Pons (tissue), 1 donor: ENCODE measurements around the gene TNFRSF9.
"Not testable (repeated sequence)": the region's sequence is repeated elsewhere in the genome, so short reads cannot be mapped to it uniquely, and the experiment has no call there.

ENCODE experiments used
- DNase-seq: peaks from one replicate; pipeline ENCODE4 v3.0.0-alpha.2; 2016; ENCODE audit warnings: low spot score

The TNFRSF9 gene

DNA sequence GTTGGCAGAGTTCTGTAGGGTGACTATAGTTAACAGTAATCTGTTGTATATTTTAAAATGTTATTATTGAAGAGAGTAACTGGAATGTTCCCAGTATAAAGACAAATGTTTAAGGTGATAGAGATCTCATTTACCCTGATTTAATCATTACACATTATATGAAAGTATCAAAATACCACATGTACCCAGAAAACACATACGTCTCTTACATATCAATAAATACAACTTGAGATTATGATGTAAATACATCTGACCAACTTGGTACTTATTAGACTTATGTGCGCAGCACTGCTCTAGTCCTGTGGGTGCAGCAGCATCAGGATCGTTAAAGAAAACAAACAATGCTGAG, 20.2 kb upstream of the TNFRSF9 start:
- no peak for DNase-seq

DNA sequence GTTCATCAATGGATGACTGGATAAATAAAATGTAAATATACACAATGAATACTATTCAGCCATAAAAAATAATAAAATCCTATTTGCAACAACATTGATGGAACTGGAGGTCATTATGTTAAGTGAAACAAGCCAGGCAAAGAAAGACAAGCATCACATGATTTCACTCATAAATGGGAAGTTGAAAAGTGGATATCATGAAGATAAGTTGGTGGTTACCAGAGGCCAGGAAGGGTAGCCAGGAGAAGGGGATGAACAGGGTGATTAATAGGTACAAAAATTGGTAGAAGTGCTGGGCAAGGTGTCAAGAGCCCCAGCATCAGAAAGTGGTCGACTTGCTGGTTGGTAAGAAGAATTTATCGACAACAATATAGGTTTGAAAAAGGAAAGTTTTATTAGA, 19.5 kb upstream of the TNFRSF9 start:
- no peak for DNase-seq

DNA sequence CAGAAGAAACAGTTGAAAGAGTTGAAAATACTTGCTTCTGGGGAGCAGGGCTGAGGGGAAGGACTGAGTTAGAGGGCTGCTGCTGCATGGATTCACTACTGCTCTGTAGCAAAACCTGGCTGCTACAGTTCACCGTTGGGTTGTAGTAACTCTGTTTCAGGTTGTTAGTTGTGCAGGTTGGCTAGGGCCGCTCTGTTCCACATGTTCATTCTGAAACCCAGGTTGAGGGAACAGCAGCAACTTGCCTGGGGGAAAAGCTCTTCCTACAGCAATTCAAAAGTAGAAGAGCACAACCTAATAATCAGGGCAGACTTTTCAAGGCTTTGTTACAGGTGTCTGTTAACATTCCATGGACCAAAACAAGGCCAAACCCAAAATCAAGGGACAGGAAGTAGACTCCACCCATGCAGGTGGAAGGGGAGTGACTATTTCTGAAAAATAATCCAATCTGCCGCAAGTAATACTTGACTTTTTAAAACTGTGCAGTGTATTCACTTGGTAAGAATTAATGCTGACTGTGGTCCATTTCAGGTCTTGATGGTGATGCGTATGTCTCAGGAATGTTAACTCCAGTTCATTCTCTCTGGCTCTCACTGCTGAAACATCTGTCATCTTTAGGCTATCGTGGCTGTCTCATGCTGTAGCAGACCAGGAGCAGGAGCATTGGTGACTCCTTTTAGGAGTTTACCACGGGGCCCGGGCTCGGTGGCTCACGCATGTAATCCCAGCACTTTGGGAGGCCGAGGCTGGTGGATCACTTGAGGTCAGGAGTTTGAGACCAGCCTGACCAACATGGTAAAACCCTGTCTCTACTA, 15.8 kb upstream of the TNFRSF9 start:
- DNase-seq, result no peak

DNA sequence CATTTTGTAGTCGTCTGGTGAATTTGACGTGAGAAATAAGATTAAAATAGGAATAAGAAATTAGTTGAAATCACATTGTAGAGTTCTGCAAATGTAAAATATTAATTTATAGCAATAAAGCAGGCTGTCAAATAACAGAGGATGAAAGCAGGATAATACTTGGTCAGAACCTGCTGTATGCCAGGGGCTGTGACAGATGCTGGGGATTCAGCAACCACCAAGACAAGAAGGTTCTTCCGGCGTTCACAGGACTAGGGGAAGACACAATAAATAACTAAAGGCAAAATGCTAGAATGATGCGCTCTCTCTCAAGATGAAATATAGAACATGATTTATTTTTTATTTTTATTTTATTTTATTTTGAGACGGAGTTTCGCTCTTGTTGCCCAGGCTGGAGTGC, 14.0 kb upstream of the TNFRSF9 start:
- no peak for DNase-seq

DNA sequence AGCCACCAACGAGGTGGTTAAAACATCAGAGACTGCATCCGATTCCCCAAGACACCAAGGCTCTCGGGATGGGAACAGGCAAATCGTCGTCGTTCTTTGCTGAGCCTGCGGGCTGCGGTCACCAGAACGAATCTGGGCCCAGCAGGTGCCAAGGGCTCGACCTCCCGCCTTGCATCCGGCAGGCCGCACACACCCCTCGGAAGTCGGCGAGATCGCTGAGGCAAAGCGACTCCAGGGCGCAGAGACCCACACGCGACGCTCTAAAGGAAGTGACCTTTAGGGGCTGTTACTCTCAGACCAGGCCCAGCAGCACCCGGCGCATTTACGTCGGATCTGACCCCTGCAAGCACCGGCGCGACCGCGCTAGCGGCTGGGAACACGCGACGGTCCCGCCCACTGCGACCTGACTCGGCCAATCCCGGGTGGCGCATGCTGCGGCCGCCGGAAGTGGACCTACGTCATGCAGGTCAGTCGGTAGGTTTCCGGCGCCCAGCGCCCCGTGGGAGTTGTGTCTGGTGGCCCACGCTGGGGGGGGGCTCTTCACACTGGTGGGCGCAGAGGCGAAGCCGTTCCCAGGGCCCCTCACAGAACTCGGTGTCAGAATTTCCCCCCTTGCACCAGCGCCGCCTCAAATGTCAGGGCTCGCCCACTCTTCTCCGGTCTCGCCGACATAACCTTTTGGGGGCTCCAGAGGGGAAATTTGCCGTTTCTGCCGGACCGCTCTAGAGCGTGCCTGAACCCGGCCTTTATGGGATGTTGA, 13.4 kb upstream of the TNFRSF9 start:
- DNase-seq, result peak; percentile 95

DNA sequence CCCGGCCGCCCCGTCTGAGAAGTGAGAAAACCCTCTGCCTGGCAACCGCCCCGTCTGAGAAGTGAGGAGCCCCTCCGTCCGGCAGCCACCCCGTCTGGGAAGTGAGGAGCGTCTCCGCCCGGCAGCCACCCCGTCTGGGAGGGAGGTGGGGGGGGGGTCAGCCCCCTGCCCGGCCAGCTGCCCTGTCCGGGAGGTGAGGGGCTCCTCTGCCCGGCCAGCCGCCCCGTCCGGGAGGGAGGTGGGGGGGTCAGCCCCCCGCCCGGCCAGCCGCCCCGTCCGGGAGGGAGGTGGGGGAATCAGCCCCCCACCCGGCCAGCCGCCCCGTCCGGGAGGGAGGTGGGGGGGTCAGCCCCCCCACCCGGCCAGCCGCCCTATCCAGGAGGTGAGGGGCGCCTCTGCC, 12.2 kb upstream of the TNFRSF9 start:
- DNase-seq, result not testable (repeated sequence)

DNA sequence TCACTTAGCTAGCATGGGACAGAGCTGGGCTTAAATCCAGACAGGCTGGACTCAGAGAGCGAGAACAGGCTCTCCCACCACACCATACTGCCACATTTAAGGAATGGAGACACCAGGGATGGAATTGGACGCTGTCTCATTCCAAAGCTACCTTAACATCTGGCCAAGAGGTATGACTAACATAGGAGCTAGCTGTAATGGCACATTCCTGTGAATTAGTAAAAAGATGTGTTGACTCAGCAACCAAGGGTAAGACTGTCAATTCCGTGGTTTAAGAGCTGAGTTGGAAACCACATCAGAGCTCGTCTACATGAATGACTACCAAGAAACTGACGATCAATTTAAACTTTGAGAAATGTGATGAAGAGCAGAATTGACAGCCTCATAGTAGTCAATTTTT, 8.3 kb upstream of the TNFRSF9 start:
- DNase-seq, result no peak

DNA sequence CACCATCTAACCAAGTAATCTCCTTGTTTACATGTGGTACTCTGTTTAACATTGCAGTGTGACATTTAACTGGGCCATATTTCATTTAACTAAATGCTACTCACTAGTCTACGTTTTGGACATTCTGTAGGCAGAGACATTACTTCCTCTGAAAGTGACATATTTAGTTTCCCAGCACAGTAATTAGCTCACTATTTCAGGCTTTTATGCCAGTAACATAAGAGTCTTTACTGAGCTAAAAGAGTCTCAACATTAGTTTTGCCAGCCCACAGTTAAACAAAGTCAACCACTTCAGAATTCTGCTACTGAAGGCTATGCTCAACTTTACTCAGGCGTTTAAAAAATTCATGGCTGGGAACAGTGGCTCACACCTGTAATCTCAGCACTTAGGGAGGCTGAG, 2.6 kb upstream of the TNFRSF9 start:
- DNase-seq, result no peak

DNA sequence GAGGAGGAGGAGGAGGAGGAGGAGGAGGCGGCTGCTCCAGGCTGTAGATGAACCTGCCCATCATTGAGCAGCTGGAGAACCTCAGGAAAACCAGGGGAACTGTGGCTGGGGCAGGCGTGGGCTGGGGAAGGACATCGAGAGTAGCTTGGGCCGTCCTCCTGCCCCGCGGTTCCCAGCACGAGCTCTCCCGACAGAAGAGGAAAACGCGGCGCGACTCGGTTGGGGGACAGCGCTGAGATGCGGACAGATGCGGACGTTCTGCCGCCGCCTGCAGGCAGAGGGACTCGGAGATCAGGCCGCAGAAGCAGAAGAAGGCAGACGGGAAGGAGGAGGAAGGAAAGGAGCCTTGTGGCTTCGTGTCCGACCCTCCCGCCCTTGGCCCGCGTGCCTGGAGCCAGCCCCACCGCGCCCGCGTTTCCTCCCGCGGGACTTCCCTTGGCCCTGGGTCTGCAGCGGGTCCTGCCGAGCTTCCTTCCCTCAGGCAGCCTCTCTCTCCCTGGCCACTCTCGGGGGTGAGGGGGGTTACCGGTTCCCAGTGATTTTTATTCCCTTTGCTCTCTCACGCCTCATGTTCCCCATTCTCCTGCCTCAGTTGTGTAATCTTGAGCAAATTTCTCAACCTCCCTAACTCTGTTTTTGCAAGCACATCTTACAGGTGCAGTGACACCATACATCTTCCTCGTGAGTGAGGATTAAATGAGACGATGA, 1.7 kb upstream of the TNFRSF9 start:
- no peak for DNase-seq

DNA sequence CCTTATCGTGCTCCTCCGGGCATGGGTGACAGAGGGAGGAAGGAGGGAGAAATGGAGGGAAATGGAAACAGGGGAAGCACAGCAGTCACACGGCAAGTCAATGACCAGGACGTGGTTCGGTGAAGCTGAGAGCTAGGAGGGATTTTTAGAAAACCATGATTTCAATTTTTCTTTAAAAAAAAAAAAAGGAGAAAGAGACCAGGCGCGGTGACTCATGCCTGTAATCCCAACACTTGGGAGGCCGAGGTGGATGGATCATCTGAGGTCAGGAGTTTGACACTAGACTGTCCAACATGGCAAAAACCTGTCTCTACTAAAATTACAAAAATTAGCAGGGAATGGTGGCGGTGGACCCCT, 776 bp upstream of the TNFRSF9 start:
- no peak for DNase-seq

DNA sequence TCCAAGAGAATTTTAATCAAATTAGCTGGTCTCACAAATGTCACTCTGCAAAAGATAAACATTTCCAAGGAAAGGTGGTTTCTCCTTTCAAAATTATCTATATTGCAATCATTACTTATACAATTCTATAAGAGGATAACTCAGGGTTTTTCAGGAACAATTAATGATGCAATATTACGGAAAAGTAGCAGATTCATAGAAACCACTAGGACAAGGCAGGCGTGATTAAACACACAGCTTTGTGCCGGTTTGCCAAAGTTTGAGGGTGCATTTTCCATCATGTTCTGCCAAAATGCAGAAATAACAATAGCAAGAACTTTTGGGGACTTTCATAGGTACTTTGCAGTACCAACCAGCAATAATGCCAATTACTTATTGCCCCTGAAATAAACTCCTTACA, 605 bp downstream of the TNFRSF9 start:
- DNase-seq, result no peak

DNA sequence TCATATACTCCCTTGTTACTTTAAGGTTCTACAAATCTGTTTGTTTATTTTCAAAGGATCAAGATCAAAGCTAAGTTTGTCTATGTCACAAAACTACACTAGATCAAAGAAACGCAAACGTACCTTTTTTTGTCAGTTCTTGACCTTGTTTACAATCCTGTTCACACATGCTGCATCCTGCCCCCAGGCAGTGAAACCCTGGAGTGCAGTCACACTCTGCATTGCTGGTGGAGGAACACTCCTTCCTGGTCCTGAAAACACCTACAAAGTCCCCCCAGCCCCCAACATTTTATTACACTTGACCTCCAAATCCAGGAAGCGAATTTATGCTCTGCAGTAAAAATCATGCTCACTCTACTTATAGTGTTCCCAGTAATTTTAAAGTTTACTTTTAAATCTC, 2.6 kb downstream of the TNFRSF9 start:
- DNase-seq, result no peak

DNA sequence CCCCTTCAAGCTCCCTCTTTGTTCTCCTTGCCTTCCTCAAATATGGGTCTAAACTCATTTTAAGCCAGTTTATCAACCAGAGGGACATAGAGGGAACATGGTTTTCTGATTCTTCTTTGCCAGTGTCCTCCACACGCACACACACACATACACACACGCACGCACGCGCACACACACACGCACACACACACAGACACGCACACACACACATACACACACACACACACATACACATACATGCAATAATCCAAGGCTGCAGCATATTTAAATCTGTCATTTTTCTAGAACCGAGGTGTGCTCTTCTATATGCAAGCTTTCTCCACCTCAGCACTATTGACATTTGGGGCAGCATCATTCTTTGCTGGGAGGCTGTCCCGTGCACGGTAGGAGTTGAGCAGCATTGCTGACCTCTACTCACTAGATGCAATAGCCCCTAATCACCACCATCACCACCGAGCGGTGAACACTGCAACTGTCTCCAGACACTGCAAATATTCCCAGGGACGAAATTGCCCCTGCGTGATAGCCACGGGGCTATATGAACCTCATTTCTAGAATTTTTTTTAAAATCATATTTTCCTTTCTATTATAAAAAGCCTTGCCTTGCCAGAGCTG, 8.0 kb downstream of the TNFRSF9 start:
- DNase-seq, result no peak

DNA sequence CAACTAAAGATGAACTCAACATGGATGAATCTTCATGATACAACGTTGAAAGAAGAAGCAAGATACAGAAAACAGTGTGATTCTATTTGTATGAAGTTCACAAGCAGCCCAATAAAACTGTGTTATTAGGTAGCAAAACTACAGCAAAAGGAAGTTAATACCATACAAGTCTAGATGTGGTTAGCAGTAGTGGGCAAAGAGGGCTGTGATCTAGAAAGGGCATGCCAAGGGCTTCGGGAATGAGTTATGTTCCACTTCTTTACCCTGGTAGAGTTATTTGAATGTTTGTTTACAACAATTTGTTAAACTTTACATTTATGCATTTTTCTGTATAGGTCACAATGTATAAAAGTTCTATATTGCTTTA, 9.2 kb downstream of the TNFRSF9 start:
- DNase-seq, result no peak

DNA sequence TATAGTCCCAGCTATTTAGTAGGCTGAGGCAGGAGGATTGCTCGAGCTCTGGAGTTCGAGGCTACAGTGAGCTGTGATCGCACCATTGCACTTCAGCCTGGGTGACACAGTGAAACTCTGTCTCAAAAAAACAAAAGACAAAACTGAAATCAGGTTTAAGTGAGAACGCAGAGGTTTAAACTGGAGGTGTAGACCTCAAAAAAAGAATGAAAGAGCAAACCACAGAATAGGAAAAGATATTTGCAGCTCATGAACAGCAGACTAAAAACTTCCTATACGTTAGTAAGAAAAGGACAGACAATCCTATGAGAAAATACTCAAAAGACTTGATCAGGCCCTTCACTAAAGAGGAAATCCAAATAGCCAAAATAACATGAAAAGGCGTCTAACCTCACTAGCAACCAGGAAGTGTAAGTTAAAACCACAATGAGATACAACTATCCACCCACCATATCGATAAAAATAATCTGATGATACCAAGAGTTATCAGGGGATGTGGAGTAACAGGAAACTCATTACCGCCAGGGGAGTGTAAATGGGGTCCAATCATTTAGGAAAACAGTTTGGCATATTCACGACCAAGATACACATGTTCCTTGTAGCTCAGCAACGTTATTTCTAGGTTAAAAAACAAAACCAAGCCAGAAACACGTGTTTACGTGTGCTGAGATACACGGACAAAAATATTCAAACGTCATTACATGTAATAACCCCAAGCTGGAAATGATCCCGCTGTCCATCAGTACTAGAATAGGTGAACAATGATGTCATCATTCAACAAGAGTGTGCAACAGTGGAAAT, 9.8 kb downstream of the TNFRSF9 start:
- DNase-seq, result no peak

DNA sequence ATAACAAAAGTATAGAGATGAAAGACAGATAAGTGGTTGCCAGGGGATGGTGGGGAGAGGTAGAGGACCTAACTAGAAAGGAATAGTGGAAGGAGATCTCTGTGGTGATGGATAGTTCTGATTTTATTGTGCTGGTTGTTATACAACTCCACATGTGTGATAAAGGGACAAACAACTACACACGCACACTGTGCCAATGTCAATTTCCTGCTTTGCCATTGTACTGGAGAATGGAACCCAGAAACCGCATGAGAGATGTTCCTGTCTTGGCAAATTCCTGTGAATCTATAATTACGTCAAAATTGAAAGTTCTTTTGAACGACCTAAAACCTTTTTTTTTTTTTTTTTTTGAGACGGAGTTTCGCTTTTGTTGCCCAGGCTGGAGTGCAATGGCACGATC, 11.0 kb downstream of the TNFRSF9 start:
- DNase-seq, result no peak

DNA sequence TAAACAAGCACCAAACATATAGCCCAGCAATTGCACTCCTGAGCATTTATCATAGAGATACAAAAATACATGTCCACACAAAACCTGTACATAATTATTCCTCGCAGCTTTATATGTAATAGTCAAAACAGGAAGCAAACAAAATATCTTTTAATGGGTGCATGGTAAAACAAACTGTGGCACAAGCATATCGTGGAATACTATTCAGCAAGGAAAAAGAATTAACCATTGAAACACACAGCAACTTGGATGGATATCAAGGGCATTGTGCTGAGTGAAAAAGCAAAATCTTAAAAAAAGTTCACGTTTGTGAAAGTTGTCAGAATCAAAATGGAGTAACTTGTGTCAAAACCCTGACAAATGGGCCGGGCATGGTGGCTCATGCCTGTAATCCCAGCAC, 12.4 kb downstream of the TNFRSF9 start:
- no peak for DNase-seq

DNA sequence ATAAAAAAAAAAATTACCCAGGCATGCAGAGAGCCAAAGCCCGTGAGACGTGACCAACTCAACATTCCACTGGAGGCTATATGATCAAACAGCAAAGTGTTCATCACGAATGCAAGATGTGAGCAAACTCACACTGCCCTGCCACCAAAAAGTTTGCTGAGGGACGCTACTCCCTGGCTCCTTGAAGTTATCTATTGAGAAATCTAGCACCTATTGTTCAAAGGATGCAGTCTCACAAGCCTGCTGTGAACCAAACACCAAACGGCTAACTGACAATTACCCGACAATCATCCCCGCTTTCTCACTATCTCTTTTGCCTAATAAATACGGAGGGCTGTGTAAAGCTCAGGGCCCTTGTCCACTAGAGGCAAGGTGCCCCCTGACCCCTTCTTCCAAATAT, 13.6 kb downstream of the TNFRSF9 start:
- not testable (repeated sequence) for DNase-seq

DNA sequence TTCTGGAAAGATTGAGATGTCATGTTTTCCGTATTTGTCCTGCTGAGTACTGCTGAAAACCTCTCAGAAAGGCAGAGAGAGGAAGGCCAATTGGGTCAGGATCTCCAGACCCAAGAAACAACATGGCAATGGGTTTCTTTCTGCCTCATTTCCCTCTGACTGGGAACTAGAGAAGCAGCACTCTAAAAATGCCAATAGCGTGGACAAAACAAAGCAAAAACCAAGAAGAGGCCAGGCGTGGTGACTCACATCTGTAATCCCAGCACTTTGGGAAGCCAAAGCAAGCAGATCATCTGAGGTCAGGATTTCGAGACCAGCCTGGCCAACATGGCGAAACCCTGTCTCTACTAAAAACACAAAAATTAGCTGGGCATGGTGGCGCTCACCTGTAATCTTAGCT, 18.3 kb downstream of the TNFRSF9 start:
- no peak for DNase-seq

DNA sequence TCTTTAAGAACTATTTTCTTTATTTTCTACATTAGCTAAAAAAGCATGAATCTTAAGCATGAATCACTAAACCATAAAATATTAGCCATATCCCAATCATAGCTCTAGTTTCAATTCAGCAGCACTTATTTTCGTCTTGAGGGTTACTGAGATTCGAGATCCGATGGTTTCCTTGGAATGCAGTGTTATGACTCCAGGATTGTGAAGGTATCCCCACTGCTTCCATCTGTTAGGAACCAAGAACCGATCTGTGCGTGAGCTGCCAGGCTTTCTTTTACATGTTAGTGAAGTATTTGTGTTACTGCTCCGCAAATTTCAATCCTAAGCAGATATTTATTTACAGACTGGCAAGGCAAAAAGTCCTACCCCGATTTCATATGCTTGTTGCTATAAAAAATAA, 18.8 kb downstream of the TNFRSF9 start:
- no peak for DNase-seq

DNA sequence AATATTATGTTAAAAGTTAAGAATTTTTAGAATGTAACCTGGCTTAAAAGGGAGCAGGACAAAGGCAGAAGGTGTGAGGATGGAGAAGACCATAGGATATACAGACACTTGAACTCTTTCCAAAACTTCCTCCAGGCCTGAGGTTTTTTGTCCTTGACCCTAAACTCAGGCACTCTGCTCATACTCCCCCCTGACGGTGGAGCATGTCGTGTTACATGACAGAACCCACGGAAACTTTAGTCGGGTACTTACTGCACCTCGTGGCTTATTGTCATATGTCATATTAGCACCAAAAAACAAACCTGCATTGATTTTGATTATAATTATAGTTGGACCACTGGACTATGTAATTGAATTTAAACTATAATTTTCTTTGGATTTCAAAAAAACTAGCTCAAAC, 20.8 kb downstream of the TNFRSF9 start:
- no peak for DNase-seq

DNA sequence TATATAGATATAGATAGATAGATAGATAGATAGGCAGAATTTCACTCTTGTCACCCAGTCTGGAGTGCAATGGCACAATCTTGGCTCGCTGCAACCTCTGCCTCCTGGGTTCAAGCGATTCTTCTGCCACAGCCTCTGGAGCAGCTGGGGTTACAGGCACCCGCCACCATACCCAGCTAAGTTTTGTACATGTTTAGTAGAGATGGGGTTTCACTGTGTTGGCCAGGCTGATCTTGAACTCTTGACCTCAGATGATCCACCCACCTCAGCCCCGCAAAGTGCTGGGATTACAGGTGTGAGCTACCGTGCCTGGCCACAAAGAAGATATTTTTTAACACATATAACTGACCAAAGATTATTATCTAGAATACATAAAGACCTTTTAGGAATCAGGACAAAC, 22.7 kb downstream of the TNFRSF9 start:
- DNase-seq, result not testable (repeated sequence)
